ENCODE measurements around the gene WASF3.

The WASF3 gene

GRCh38 chr13:26590379-26590778 is 32.9 kb downstream of the WASF3 start:
- DNase-seq (ENCODE audit: low read depth), result no peak

DNA sequence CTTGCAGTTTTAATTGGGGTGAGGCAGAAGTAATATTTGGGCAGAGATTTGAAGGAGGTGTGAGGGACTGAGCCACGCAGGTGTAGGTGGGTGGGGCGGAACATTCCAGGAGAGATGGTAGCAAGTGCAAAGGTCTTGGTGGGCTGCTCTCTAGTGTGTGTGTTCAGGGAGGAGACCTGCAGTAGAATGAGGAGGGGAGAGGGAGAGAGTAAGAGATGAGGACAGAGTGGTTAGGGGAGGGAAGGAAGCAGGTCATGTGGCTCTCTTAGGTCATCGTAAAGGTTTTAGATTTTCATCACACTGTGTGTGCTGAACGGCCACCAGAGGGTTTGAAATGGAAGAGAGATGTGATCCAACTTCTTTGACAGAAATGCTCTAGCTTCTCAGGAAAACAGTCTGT is 33.5 kb downstream of the WASF3 start:
- DNase-seq (ENCODE audit: low read depth), result no peak

GRCh38 chr13:26591672-26592071 is 34.2 kb downstream of the WASF3 start:
- no peak for DNase-seq (ENCODE audit: low read depth)

DNA sequence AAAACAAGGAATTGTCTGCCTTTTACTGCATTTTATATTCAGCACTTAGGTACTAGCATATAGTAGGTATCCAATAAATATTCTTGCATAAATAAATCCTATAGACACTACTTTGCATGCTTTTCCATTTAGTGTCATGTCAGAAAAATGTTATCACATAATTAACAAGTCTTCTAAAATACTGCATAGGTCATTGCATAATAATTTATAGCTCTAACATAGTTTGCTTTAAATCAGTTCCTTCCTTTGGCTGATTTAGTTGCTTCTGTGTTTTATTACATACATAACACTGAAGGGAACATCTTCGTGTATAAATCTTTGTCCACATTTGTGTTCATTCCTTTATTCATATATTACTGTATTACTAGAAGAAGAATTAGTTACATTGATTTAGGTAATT is 36.2 kb downstream of the WASF3 start:
- no peak for DNase-seq (ENCODE audit: low read depth)

DNA sequence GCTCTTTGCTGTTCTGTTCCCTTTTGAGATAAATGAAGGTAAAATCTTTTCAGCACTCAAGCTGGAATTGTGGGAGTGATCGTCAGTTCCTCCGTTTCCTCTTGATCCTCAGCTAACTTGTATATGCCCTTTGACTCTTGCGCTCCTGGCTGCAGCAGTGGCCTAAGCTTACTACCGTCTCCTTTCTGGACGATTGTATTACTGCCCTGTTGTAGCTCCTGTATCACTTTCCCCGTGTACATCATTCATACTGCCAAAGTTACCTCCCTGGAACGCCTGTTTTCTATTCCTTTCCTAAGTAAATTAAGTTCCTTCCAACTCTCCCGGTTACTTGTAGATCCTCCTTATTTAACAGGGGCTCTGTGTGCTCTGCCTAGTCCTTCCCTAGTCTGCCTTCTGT is 36.9 kb downstream of the WASF3 start:
- DNase-seq (ENCODE audit: low read depth), result no peak

GRCh38 chr13:26596458-26596857 is 39.0 kb downstream of the WASF3 start:
- no peak for DNase-seq (ENCODE audit: low read depth)

DNA sequence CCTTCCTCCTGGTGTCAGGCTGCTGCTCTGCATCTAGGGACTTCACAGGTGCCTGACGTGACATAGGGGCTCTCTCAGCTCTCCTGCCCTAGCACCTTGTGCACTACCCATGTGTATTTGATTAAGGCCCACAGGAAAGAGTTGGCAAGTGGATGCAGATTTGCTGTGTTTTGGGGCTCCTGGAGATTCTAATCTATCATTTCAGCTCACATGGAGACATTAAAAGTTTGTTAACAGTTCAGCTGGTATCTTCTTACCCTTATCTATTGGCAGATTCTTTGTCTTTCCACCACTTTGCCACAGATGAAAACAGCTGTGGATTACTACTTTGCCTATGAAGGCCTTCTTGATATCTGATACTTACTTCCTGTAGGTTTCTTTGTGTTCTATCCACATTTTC is 41.9 kb downstream of the WASF3 start:
- no peak for DNase-seq (ENCODE audit: low read depth)

GRCh38 chr13:26599860-26600259 is 42.4 kb downstream of the WASF3 start:
- DNase-seq (ENCODE audit: low read depth), result no peak

DNA sequence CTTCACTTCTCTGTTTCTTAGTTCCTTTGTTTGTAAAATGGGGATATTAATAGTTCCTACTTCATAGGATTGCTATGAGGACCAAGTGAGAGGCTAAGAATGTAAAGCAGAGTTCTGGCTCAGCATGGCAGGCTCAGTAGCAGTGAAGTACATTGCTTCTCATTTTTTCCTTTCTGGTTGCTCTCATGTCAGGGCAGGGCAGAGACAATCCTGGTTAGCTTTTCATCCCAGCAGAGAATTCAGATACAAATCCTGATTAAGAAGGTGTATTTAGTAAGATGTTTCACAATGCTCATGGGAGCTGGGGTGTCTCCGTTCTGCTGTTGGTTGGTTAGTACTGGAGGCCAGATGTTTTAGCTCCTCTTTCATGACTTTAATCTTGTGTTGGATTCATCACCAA is 42.9 kb downstream of the WASF3 start:
- no peak for DNase-seq (ENCODE audit: low read depth)

DNA sequence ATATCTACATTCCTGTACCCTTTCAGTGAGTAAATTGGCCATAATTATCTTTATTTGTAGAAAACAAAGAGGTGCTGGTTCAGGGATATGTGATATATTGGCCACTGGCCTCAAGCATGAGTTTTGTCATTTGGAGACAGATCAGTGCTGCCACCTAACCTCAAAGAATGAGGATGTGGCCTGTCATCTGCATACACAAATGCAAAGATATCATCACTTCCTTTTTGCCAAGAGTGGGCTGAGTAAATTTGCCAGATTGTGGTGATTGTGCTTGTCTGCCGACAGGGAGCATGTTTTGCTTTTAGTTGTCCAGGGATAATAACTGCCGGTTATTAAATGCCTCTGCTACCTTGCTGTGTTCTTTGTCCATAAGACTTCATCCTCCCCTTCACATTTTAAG is 44.2 kb downstream of the WASF3 start:
- DNase-seq (ENCODE audit: low read depth), result no peak

GRCh38 chr13:26602783-26603182 is 45.3 kb downstream of the WASF3 start:
- DNase-seq (ENCODE audit: low read depth), result no peak

GRCh38 chr13:26604784-26605545 is 47.5 kb downstream of the WASF3 start:
- no peak for DNase-seq (ENCODE audit: low read depth)

DNA sequence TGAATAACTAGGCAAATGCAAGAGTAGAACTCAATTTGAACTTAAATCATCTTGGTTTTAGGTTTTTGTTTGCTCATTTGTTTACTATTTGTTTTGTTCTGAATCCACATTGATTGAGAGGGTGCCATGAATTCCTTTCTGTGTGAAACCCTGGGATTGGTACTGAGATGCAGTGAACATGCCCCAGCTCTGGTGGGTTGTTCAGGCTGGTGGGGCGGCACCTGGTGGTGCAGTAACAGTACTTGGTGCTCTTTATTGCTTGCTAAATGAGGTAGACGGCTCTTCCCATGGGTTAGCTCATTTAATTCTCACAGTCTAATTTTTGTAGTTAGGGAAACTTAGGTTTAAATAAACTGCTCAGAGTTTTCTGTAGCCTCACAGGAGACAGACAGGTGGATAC is 48.4 kb downstream of the WASF3 start:
- DNase-seq (ENCODE audit: low read depth), result no peak

DNA sequence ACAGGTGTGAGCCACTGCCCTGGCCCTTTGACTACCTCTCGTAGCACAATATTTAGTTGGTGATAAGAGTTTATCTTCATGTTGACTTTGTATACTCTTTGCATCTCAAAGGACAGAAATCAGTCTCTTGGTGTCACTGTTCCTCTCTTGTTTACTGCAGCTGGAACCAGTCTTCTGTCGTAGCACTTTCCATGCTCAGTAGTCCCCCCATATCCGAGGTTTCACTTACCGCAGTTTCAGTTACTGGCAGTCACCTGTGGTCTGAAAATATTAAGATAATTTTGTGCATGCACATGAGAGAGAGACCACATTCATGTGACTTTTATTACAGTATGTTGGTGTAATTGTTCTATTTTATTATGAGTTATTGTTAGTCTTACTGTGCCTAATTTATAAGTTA is 49.1 kb downstream of the WASF3 start:
- DNase-seq (ENCODE audit: low read depth), result no peak

GRCh38 chr13:26614721-26615120 is 57.2 kb downstream of the WASF3 start:
- no peak for DNase-seq (ENCODE audit: low read depth)

GRCh38 chr13:26616126-26616525 is 58.6 kb downstream of the WASF3 start:
- no peak for DNase-seq (ENCODE audit: low read depth)

DNA sequence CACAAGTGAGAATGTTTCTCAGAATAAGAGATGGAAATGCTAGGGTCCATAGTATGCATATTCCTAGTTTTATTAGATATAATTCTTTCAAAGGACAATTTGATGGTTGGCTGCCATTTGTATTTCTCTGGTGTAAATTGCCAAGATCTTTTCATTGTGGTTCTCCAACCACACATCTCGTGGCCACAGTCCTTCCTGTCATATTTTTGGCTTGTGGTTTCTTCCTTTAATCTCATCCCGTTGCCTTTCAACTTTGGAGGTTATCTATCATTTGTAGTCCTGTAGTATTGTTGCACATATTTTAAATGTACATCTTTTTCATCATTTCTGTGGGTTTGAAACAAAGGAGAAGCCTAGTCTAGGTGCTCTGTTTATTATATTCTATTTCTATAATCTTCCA is 61.2 kb downstream of the WASF3 start:
- no peak for DNase-seq (ENCODE audit: low read depth)

DNA sequence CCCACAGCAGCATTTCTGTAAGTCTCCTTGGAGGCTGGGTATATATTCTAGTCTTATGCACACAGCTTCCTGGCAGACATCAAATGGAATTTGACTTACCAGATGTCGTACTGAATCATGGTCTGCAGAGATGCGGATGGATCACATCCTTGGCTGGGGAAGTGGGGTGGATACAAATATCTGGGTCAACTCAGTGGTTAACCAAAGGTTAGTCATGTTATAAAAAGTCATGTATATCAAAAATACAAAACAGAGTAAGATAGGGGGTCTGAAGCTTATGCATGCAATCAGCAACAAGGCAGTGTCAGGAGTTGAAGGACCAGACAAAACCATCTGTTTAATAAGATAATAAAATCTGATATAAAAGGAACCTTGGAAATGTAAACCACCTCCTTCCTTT is 61.9 kb downstream of the WASF3 start:
- DNase-seq (ENCODE audit: low read depth), result no peak

DNA sequence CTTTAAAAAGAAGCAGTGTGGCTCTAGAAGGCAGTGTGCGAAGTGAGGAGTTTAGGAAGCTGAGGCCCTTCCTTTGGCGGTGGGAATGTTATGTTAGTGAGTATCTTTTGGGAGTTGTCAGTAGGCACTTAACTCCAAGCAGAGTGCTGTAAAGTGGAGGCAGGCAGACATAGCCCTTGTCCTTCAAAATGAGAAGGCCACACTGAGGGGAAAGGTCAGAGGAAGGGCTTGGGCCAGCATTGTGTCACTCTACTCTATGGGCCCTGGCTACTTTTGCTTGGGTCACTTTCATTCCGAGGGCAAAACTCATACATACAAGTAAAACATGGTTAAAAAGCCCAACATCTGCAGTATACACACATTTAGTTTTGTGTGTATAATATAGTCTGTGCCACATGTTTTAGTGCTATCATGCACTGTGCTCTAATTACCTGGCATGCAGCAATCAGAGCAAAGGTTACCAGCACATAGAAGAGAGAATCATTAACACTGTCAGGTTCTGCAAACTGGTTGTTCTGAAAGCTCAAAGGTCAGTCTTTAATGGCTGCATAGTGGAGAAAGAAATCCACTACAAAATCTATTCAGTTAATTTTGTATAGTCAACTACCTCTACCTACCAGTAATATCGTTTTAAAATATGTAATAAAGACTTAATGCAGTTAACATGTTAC is 64.4 kb downstream of the WASF3 start:
- DNase-seq (ENCODE audit: low read depth), result no peak

DNA sequence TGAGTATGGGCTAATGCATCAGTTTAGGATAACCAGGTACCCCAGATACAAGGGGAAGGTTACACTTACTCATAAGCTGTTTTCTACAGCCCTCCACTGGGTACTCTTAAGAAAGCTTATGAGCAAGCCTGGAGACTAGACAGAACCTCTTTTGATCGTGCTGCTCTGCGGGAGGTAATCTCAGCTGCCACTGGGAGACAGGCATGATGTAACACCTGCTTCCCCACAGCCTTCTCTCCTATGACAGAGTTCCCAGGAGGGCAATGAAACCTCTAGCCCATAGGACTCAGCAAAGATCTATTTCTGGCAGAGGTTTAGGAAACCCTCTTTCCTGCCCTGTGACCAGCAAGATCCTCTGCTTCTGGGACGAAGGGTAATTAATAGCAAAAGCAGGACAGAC is 65.6 kb downstream of the WASF3 start:
- no peak for DNase-seq (ENCODE audit: low read depth)

DNA sequence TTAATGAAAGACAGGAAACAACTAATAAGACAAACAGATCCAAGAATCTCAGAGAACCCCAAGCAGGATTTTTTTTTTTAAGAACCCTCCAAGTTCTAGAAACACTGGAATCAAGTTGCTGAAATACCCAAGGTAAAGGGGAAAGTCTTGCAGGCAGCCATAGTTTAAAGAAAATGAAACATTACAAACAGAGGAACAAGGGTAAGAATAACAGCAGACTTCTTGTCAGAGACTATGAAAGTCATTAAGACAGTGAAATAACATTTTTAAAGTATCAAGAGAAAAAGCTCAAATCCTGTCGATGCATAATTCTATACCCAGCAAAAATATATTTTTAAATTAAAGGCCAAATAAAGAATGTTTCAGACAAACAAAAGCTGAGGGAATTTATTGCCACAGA is 67.1 kb downstream of the WASF3 start:
- no peak for DNase-seq (ENCODE audit: low read depth)

- no peak for DNase-seq (ENCODE audit: low read depth)
Observed at GRCh38 chr13:26626271-26626670, 68.8 kb downstream of the WASF3 start.

- DNase-seq (ENCODE audit: low read depth), result no peak
Observed at GRCh38 chr13:26628706-26629105, 71.2 kb downstream of the WASF3 start.

- no peak for DNase-seq (ENCODE audit: low read depth)
Observed at GRCh38 chr13:26629260-26629825, 71.9 kb downstream of the WASF3 start.
